B cell (primary cell): ENCODE data around the gene ZNF625. TPM values are rescaled to one million over a fixed set of nuclear protein-coding genes. Genes with fewer than 3 reads are reported as not detected.

Experiments
- ATAC-seq: fragments of 200-7000 bp; cut with Tn5 transposase; one replicate; pipeline ENCODE4 v1.10.0; 2021; ENCODE audit warnings: low read depth, mild to moderate bottlenecking, moderate number of reproducible peaks, moderate library complexity
- CTCF ChIA-PET: fragments of 350-600 bp; sonication (Branson Sonifier 250); formaldehyde crosslinking; loops from one replicate; lab custom pipeline; 2021; ENCODE audit warnings: antibody characterized with exemption, inconsistent platforms; lab: Charles Lee
- POLR2A ChIA-PET: fragments of 350-600 bp; sonication (Branson Sonifier 250); formaldehyde crosslinking; loops from one replicate; lab custom pipeline; 2021; ENCODE audit warnings: antibody characterized with exemption; lab: Charles Lee
- DNase-seq: peaks from one replicate; pipeline ENCODE4 v3.0.0; 2013
- H2AFZ ChIP-seq: 2 replicates; pipeline ENCODE4 v1.6.1; 2012; ENCODE audit warnings: mild to moderate bottlenecking, low read depth, low read length; ENCODE audit not compliant: insufficient read depth, poor library complexity, severe bottlenecking
- H3K27ac ChIP-seq, 2 donors: 1 replicate in 1 of 2; 2 replicates in 1 of 2; pipeline ENCODE4 v1.5.1; 2012 to 2013; ENCODE audit warnings: low read length in 2 of 2, mild to moderate bottlenecking in 2 of 2, moderate library complexity in 1 of 2
- H3K27me3 ChIP-seq, 4 experiments: fragments of 200-600 bp in 1 of 4; sonication (generic) in 1 of 4; replicated peaks in 1 of 4; 1 replicate in 2 of 4; 2 replicates in 2 of 4; pipeline versions ENCODE4 v1.6.1 to v1.7.0; 2013 to 2016; ENCODE audit warnings: low read length in 3 of 4, mild to moderate bottlenecking in 2 of 4, mixed read lengths in 1 of 4, moderate library complexity in 1 of 4; ENCODE audit not compliant: insufficient read depth in 4 of 4, control insufficient read depth in 3 of 4; ENCODE audit errors: control extremely low read depth in 1 of 4
- H3K36me3 ChIP-seq, 2 experiments: replicated peaks in 1 of 2; 1 replicate in 1 of 2; 2 replicates in 1 of 2; pipeline versions ENCODE4 v1.6.1 to v1.7.1; 2013; ENCODE audit warnings: low read length in 1 of 2; ENCODE audit not compliant: insufficient read depth in 2 of 2, control insufficient read depth in 1 of 2; ENCODE audit errors: control extremely low read depth in 1 of 2, extremely low read depth in 1 of 2
- H3K4me1 ChIP-seq, 2 donors: fragments of 200-600 bp in 1 of 2; sonication (generic) in 1 of 2; 1 replicate in 1 of 2; 2 replicates in 1 of 2; pipeline versions ENCODE4 v1.5.1 to v1.6.1; 2013 to 2017; ENCODE audit warnings: low read length in 2 of 2; ENCODE audit not compliant: control insufficient read depth in 2 of 2, insufficient read depth in 2 of 2
- H3K4me2 ChIP-seq: replicated peaks from 2 replicates; pipeline ENCODE3; 2012; ENCODE audit warnings: mild to moderate bottlenecking, low read depth, low read length; ENCODE audit not compliant: poor library complexity, severe bottlenecking
- H3K4me3 ChIP-seq, 5 experiments: fragments of 200-600 bp in 1 of 5; sonication (generic) in 1 of 5; 1 replicate in 3 of 5; 2 replicates in 2 of 5; pipeline versions ENCODE4 v1.5.1 to v1.7.0; 2011 to 2016; ENCODE audit warnings: low read length in 4 of 5, mild to moderate bottlenecking in 4 of 5, low read depth in 2 of 5, control low read depth in 1 of 5, moderate library complexity in 1 of 5; ENCODE audit not compliant: insufficient read depth in 1 of 5; ENCODE audit errors: control extremely low read depth in 1 of 5, extremely low read depth in 1 of 5
- H3K79me2 ChIP-seq: fragments of 200-600 bp; sonication (generic); one replicate; pipeline ENCODE4 v1.6.0; 2016; ENCODE audit warnings: low read length; ENCODE audit not compliant: control insufficient read depth, insufficient read depth
- H3K9ac ChIP-seq: fragments of 200-600 bp; sonication (generic); 2 replicates; pipeline ENCODE4 v1.6.1; 2017; ENCODE audit warnings: mild to moderate bottlenecking, low read length, moderate library complexity
- H3K9me3 ChIP-seq, 3 donors: one replicate each; pipeline versions ENCODE4 v1.6.1 to v1.7.1; 2013; ENCODE audit warnings: low read length in 2 of 3; ENCODE audit not compliant: control insufficient read depth in 2 of 3, insufficient read depth in 1 of 3; ENCODE audit errors: control extremely low read depth in 1 of 3
- H4K20me1 ChIP-seq: 2 replicates; pipeline ENCODE4 v1.6.0; 2012; ENCODE audit warnings: mild to moderate bottlenecking, low read length; ENCODE audit not compliant: insufficient read depth, control insufficient read depth, poor library complexity, severe bottlenecking
- H3K27ac Mint-ChIP-seq: one replicate; pipeline ENCODE4 v1.8.0; 2021; ENCODE audit warnings: mixed read lengths
- H3K27me3 Mint-ChIP-seq: one replicate; pipeline ENCODE4 v1.8.0; 2021; ENCODE audit warnings: mixed read lengths
- H3K4me1 Mint-ChIP-seq: one replicate; pipeline ENCODE4 v1.8.0; 2021; ENCODE audit warnings: mixed read lengths
- H3K4me3 Mint-ChIP-seq: one replicate; pipeline ENCODE4 v1.8.0; 2021; ENCODE audit warnings: mixed read lengths
- H3K9me3 Mint-ChIP-seq: one replicate; pipeline ENCODE4 v1.8.0; 2022; ENCODE audit warnings: mixed read lengths; ENCODE audit not compliant: insufficient read depth
- CTCF ChIP-seq: fragments of 200-600 bp; IDR thresholded peaks from one replicate; pipeline ENCODE4 v1.8.0; 2022; ENCODE audit warnings: antibody characterized with exemption, mild to moderate bottlenecking
- EZH2 ChIP-seq: IDR thresholded peaks from 2 replicates; pipeline ENCODE4 v1.6.1; 2012; ENCODE audit warnings: borderline replicate concordance, low read depth, mild to moderate bottlenecking, moderate library complexity, low read length; ENCODE audit not compliant: insufficient read depth, poor library complexity, severe bottlenecking
- intact Hi-C: fragments of 100-400 bp; cut with micrococcal nuclease; formaldehyde crosslinking; loops from one replicate; pipeline ENCODE4 v1.10.0; 2022
- polyA plus RNA-seq: library from polyadenylated mRNA; depleted of rRNA; stranded (reverse); fragments of >200 nt; gene quantifications from 2 replicates; pipeline ENCODE4 v1.2.3, GENCODE V29; 2012
- total RNA-seq, 2 donors: library from RNA; stranded (reverse); fragments of 120-200 nt in 1 of 2; gene quantifications; 1 replicate in 1 of 2; 2 replicates in 1 of 2; pipeline versions ENCODE4 v1.2.3 to v1.2.4, GENCODE V29; 2013 to 2022

ZNF625 gene
- total and polyA plus RNA-seq, 2 donors (not counting 1 experiment from before 2014, with no cell fraction given) = 0.60 to 9.8 TPM

- Mint-ChIP-seq H3K4me1 (peaks cover 17% of the 10 kb centered on the region), H3K4me3 (no peak overlapping the region)
- peaks cover 0 to 27% (median 21%) of the 10 kb centered on the region in 3 donors for H3K9me3 ChIP-seq
Observed at GRCh38 chr19:12198136-12198535, 41.6 kb upstream of the ZNF625 start.

More at GRCh38 chr19:12198136-12198535, 41.6 kb upstream of the ZNF625 start:
- no peak overlapping the region for H3K27ac Mint-ChIP-seq
- H3K79me2 ChIP-seq = peaks cover 14% of the 10 kb centered on the region
- H3K27me3 ChIP-seq = no peaks in the 10 kb centered on the region
- no peak overlapping the region for H3K9ac ChIP-seq
- TF ChIP-seq EZH2 (no peak), CTCF (no peak)
- peaks cover 5 to 11% of the 10 kb centered on the region in 2 donors for H3K4me1 ChIP-seq
- H3K36me3 ChIP-seq = no peaks in the 10 kb centered on the region
- no peak overlapping the region for H3K27ac ChIP-seq
- H3K27me3 Mint-ChIP-seq = no peaks in the 10 kb centered on the region
- intact Hi-C loops = no loop called here
- H3K9me3 Mint-ChIP-seq = peaks cover 9% of the 10 kb centered on the region
- no peak overlapping the region for H3K4me3 ChIP-seq
- H4K20me1 ChIP-seq = no peaks in the 10 kb centered on the region
- DNase-seq (no peak), ATAC-seq (no peak)
- no peak overlapping the region for H3K4me2 ChIP-seq
- CTCF ChIA-PET = no interaction called here
- H2AFZ ChIP-seq = no peak overlapping the region
- POLR2A ChIA-PET = interaction anchor here (0.7 kb wide), 1 partner anchor 244 kb away, joined by 3 read pairs; no protein-coding TSS in a partner anchor
